Stomach (tissue), 9 donors: ENCODE results near the gene PLCB4. TPM values are rescaled to one million over a fixed set of nuclear protein-coding genes. Genes with fewer than 3 reads are reported as not detected.

Experiments
- DNase-seq, 2 donors: peaks; one replicate each; pipeline versions ENCODE4 v3.0.0 to v3.0.0-alpha.2; 2013 to 2019
- H3K27ac ChIP-seq, 5 donors: fragments of 200-600 bp in 4 of 5; sonication (generic) in 4 of 5; one replicate each; pipeline ENCODE4 v1.5.1; 2013 to 2019; ENCODE audit warnings: mild to moderate bottlenecking in 1 of 5, moderate library complexity in 1 of 5
- H3K27me3 ChIP-seq, 3 donors: fragments of 200-600 bp; sonication (generic); one replicate each; pipeline ENCODE4 v1.5.1; 2017 to 2019; ENCODE audit warnings: mixed run types in 1 of 3
- H3K36me3 ChIP-seq, 4 donors: fragments of 200-600 bp; sonication (generic); 1 replicate in 3 of 4; 2 replicates in 1 of 4; pipeline ENCODE4 v1.5.1; 2016 to 2019
- H3K4me1 ChIP-seq, 4 donors: fragments of 200-600 bp; sonication (generic); one replicate each; pipeline ENCODE4 v1.5.1; 2016 to 2019
- H3K4me3 ChIP-seq, 4 donors: fragments of 200-600 bp; sonication (generic) in 3 of 4; one replicate each; pipeline ENCODE4 v1.5.1; 2016 to 2019; ENCODE audit warnings: mild to moderate bottlenecking in 1 of 4
- H3K9me3 ChIP-seq, 4 donors: fragments of 200-600 bp; sonication (generic); one replicate each; pipeline ENCODE4 v1.5.1; 2016 to 2019
- EP300 ChIP-seq: sonication (generic); formaldehyde crosslinking; IDR thresholded peaks from one replicate; pipeline ENCODE4 v1.6.1; 2017; ENCODE audit warnings: antibody characterized with exemption
- POLR2A ChIP-seq, 4 donors: fragments of 450-650 bp; IDR thresholded peaks; one replicate each; pipeline ENCODE4 v1.6.1; 2016; ENCODE audit warnings: antibody characterized with exemption in 4 of 4, control low read depth in 2 of 4, mild to moderate bottlenecking in 1 of 4, moderate library complexity in 1 of 4
- POLR2AphosphoS5 ChIP-seq, 3 donors: sonication (generic); formaldehyde crosslinking; IDR thresholded peaks; one replicate each; pipeline ENCODE4 v1.6.1; 2016; ENCODE audit warnings: antibody characterized with exemption in 3 of 3
- WGBS, 5 donors: extraction: QIAGEN DNeasy Blood & Tissue Kit in 3 of 5; methylation state at CpG; one replicate each; pipeline versions ENCODE4 v1.1.5 to v1.1.7; 2013 to 2018; 5-methylcytosine and 5-hydroxymethylcytosine counted together
- intact Hi-C: fragments of 100-400 bp; cut with DNase I; formaldehyde crosslinking; loops from one replicate; pipeline ENCODE4 v1.15.1; 2023; ENCODE audit warnings: low total_unique reads
- polyA plus RNA-seq, 3 donors: library from polyadenylated mRNA; stranded (reverse); fragments of 200-250 nt; gene quantifications; one replicate each; pipeline ENCODE4 v1.2.3, GENCODE V29; 2013
- total RNA-seq, 5 donors: library from RNA; depleted of rRNA; stranded (reverse); fragments of >200 nt; gene quantifications; one replicate each; pipeline versions ENCODE4 v1.1.0 to v1.2.3, GENCODE V29; 2014 to 2016
- TF ChIP-seq, protein P1 (sequence below), 7 experiments: fragments of 450-650 bp in 4 of 7; fragments of 200-600 bp in 3 of 7; sonication (generic) in 3 of 7; IDR thresholded peaks; one replicate each; pipeline ENCODE4 v1.5.1; 2016 to 2019; ENCODE audit warnings: antibody characterized with exemption in 7 of 7, control low read depth in 2 of 7, mild to moderate bottlenecking in 1 of 7
- donor health status: healthy with polysubstance abuse.
- donor health status: Bipolar disorder and iron deficiency.
- donor health status: healthy.

PLCB4 gene
- total and polyA plus RNA-seq, 8 donors, result 5.3 to 29.4 (median 22.3) TPM

DNA sequence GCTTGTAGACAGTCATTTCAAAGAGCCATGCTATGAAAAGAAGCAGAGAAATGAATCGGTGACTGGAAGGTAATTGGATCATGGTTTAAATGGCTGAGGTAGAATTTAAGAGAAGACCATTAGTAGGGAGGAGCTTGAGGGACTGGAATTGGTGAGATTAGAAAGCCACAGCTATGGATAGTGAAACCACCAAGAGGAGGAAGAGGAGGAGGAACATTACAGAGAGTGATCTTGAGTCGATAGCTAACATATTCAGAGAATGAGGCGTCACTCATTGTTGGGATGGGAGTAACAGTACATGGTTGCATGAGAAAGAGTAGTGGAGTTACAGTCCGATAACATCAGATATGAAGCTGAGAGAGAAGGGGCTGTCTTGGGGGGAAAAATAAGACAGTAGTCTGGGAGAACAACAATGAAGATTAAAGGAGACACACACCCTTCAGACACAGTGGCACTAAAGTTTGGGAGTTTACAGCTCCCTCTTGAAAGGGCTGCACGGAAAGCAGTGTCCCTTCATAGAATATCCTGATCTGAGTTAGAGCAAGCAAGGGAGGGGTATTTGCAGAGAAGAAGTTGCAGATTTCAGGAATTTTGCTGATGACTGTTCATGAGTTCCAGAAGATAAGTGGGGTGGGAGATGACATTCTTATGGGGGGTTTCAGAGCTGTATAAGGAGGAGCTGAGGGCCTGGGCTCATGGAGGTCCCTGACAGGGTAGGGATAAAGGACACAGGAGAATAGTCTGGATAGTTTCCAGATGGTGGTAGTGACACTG lies 430.4 kb downstream of the PLCB4 start:
- Histone ChIP-seq H3K36me3 (no peaks in the 10 kb centered on the region), H3K27ac (no peak overlapping the region), H3K9me3 (no peaks in the 10 kb centered on the region), H3K4me3 (no peak overlapping the region), H3K4me1 (no peaks in the 10 kb centered on the region), H3K27me3 (no peaks in the 10 kb centered on the region)
- DNase-seq, result no peak
- intact Hi-C loops, result no loop called here
- WGBS, 5 donors, result 88 to 96% (median 93%) methylated on average over 5 of the region's 5 CpGs
- TF ChIP-seq EP300, result no peak
- TF ChIP-seq, protein P1, sequence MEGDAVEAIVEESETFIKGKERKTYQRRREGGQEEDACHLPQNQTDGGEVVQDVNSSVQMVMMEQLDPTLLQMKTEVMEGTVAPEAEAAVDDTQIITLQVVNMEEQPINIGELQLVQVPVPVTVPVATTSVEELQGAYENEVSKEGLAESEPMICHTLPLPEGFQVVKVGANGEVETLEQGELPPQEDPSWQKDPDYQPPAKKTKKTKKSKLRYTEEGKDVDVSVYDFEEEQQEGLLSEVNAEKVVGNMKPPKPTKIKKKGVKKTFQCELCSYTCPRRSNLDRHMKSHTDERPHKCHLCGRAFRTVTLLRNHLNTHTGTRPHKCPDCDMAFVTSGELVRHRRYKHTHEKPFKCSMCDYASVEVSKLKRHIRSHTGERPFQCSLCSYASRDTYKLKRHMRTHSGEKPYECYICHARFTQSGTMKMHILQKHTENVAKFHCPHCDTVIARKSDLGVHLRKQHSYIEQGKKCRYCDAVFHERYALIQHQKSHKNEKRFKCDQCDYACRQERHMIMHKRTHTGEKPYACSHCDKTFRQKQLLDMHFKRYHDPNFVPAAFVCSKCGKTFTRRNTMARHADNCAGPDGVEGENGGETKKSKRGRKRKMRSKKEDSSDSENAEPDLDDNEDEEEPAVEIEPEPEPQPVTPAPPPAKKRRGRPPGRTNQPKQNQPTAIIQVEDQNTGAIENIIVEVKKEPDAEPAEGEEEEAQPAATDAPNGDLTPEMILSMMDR (IDR thresholded peaks at IDR 0.05), result no peak
- TF ChIP-seq POLR2AphosphoS5 (IDR thresholded peaks at IDR 0.05), result no peak
- no peak for TF ChIP-seq POLR2A (IDR thresholded peaks at IDR 0.05)

DNA sequence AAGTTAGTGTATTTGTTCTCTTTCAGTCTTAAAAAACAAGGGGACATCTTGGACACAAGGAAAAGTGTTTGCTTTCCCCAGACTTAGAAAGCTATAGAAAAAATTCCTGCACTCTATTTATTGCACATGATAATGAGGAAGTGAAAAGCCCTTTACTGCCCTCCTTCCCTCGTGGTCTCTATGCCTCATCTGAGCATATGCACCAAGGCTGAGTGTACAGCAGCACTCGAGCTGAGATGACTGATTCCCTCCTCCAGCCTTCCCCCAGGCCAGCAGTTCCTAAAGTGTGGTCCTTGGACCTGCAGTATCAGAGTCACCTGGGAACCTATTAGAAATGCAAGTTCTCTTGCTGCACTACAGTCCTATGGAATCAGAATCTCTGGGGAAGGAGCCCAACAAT lies 431.2 kb downstream of the PLCB4 start:
- DNase-seq, result no peak

DNA sequence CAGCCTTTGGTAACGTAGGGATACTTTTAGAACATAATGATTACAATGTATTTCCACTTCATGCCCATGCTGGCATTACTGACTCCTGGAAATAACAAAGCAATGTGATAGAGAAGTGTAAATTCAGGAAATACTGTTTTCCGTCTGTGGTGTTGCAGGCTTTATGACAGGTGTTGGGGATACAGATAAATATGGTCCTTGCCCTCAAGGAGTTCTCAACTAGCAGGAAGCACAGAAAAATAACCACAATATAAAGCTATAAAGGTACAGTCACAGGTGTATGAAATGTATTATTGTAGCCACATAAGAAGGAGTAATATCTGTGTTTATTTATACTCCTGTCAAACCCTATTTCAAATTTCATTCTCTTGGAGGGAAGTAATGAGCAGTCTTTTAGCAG lies 432.6 kb downstream of the PLCB4 start:
- Histone ChIP-seq H3K27ac (no peak overlapping the region), H3K27me3 (peaks cover 0 to 19% (median 7%) of the 10 kb centered on the region in 3 donors), H3K4me1 (peaks cover 0 to 5% (median 4%) of the 10 kb centered on the region in 4 donors), H3K36me3 (no peaks in the 10 kb centered on the region), H3K9me3 (no peaks in the 10 kb centered on the region), H3K4me3 (no peak overlapping the region)
- TF ChIP-seq EP300 (no peak), POLR2AphosphoS5 (IDR thresholded peaks at IDR 0.05) (no peak), POLR2A (IDR thresholded peaks at IDR 0.05) (no peak)
- TF ChIP-seq, protein P1 (IDR thresholded peaks at IDR 0.05), result no peak
- WGBS, 5 donors, result 58 to 79% (median 69%) methylated on average over 2 of the region's 2 CpGs
- intact Hi-C loops, result no loop called here
- no peak for DNase-seq

More for the DNA sequence above, 431.2 kb downstream of the PLCB4 start:
- peaks cover 0 to 5% (median 0%) of the 10 kb centered on the region in 3 donors for H3K27me3 ChIP-seq
- intact Hi-C loops, result no loop called here
- no peaks in the 10 kb centered on the region for H3K4me1 ChIP-seq
- TF ChIP-seq POLR2A (IDR thresholded peaks at IDR 0.05) (no peak), POLR2AphosphoS5 (IDR thresholded peaks at IDR 0.05) (no peak)
- TF ChIP-seq, protein P1 (IDR thresholded peaks at IDR 0.05), result no peak
- WGBS, 5 donors, result 13 to 43% (median 27%) methylated on average over 2 of the region's 2 CpGs
- H3K36me3 ChIP-seq, result no peaks in the 10 kb centered on the region
- no peak overlapping the region for H3K27ac ChIP-seq
- no peaks in the 10 kb centered on the region for H3K9me3 ChIP-seq
- no peak overlapping the region for H3K4me3 ChIP-seq

DNA sequence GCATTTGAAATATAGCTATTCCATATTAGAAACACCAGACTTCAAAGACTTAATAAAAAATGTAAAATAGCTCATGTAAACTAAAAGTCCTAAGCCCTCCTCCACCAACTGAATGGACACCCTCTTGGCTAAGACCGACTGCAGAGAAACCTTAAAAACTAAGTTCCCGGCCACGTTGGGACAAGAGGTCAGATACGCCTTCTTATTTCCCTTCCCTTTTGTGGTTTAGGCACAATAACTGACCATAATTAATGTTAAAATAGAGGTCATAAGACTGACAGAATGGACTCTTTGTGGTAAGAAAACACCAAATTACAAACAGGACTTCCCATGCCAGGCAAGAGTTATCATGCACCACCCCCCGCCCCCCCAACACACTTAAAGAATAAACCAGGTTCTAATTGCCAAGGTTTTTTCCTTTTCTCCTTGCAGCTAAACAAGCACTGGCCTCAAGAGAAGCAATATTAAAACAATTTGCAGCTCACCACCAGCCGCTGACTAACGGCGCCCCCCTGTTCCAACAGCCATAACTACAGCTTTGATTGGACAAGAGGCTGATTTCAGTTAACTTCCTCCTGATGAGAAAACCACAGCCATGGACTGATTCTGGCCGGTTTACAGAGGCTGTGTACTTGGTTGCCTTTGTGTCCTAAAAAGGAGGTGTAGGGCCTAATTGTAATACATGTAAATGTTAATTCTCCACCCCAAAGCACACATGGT lies 434.8 kb downstream of the PLCB4 start:
- TF ChIP-seq POLR2AphosphoS5 (IDR thresholded peaks at IDR 0.05), result no peak
- TF ChIP-seq POLR2A (IDR thresholded peaks at IDR 0.05), result no peak
- TF ChIP-seq, protein P1 (IDR thresholded peaks at IDR 0.05), result no peak
- no peak for TF ChIP-seq EP300
- Histone ChIP-seq H3K36me3 (no peaks in the 10 kb centered on the region), H3K4me3 (no peak overlapping the region), H3K4me1 (peaks cover 0 to 27% (median 19%) of the 10 kb centered on the region in 4 donors), H3K27me3 (peaks cover 2 to 41% (median 29%) of the 10 kb centered on the region in 3 donors), H3K27ac (no peak overlapping the region), H3K9me3 (no peaks in the 10 kb centered on the region)
- intact Hi-C loops, result no loop called here
- DNase-seq, result peak in 1 of 2 donors; percentile 56
- WGBS, 5 donors, result 51 to 64% (median 58%) methylated on average over 9 of the region's 9 CpGs
